UCSD-AML1 (cell line): ENCODE data around the gene NEMF.
A peak's percentile ranks its signal among the peaks of the same experiment; 100 is the strongest.
"Not testable (repeated sequence)": the region's sequence is repeated elsewhere in the genome, so short reads cannot be mapped to it uniquely, and the experiment has no call there.

Experiments used
- DNase-seq: peaks from one replicate; lab custom pipeline; 2025; ENCODE audit not compliant: unreplicated experiment; lab: John Stamatoyannopoulos, UW

Gene NEMF

GRCh38 chr14:49876563-49877127 lies 24.1 kb upstream of the NEMF start:
- no peak for DNase-seq

- DNase-seq = no peak
Measured at GRCh38 chr14:49875640-49876198, 23.1 kb upstream of the NEMF start.

GRCh38 chr14:49873548-49873947 lies 21.0 kb upstream of the NEMF start:
- DNase-seq = not testable (repeated sequence)

DNA sequence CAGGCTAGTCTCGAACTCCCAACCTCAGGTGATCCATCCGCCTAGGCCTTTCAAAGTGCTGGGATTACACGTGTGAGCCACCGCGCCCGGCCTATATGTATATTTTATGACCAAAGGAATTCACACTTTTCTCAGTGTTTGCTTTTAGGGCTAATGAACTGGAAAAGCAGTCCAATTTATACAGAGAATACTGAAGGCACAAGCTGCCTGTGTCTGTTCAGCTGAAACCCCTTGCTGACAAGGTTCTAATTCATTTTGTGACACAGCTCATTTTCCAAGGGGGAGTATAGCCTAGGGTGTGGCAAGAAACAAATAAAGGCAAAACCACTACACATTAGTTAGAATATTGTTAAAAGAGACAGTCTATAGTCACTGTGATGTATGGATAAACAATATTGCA lies 18.3 kb upstream of the NEMF start:
- DNase-seq = no peak

DNA sequence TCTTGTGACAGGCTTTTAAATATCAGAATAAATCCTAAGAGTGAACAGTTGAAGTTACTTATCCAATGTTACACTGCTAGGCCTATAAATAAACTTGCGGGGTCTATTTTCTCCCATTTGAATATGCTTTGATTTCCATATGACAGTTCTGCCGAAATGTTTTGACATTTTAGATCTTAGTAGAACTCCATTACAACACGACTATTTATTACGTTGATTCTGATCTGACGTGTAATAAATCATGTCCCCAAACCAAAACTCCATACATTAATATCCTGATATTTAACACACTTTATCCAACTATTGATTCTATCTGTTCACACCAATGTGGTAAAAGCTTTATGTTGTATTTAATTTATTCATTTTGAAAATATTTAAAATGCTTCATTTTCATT lies 16.1 kb upstream of the NEMF start:
- no peak for DNase-seq

- peak; percentile 95 for DNase-seq
Measured at GRCh38 chr14:49867831-49868719, 15.5 kb upstream of the NEMF start.

- DNase-seq = peak; percentile 69
Measured at GRCh38 chr14:49865431-49865859, 12.9 kb upstream of the NEMF start.

- DNase-seq = no peak
Measured at GRCh38 chr14:49863487-49864281, 11.1 kb upstream of the NEMF start.

DNA sequence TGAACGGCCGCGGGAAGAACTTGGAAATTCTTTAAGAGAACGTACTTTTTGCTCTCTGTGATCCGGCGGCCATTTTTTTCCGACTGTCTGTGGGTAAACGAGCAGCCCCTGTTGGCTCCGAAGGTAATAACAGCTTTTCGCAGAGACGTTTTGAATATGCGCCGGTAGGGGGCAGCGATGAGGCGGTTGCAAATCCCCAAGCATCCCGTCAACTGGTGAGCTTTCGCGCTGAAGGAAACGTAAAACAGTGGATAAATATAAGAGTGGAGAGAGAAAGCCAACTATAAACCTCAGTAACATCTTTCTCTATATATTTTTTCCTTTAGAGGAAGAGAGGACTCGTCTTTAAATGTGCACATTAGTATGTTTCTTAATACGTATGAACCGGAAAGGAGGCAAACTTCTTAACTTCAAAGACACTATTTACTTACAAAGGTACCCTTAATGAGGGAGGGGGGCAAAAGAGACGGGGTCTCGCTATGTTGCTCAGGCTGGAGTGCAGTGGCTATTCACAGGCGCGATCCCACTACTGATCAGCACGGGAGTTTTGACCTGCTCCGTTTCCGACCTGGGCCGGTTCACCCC lies 9.6 kb upstream of the NEMF start:
- DNase-seq = peak; percentile 85

DNA sequence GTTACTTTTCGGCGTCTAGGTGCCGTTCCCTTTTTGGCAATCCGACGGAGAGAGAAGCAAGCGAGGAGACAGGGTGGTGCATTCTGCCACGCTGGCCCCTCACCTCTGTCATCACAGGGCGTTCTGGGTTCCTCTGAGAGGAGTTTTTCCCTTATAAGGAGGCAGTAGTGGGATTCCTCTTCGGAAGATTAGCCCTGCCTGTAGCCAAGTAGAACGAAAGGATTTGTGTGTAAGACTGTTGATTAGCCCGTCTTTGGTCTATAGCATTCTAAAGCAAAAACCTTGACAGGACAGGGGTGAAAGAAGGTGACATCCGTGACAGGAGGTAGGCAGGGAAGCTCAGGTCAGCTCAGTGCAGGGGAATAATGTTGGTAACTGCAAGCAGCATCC lies 9.1 kb upstream of the NEMF start:
- DNase-seq = peak; percentile 77

GRCh38 chr14:49860988-49861698 lies 8.6 kb upstream of the NEMF start:
- DNase-seq = no peak

DNA sequence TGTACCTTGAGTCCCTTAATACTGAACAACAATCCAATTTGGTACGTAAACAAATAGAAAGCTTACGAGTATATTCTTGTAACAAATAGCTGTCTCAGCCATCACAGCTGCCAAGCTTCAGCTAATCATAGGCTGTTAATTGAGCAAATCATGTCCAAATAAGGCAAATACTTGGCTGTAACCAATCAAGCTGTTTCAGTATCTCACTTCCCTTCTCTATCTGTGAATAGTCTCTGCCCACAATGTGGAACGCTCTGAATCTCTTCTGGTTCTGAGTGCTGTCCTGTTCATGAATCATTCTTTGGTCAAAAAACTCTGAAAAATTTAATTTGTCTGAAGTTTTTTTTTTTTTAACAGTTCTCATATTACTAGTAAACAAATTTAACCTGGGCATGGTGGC lies 5.8 kb upstream of the NEMF start:
- DNase-seq = no peak

DNA sequence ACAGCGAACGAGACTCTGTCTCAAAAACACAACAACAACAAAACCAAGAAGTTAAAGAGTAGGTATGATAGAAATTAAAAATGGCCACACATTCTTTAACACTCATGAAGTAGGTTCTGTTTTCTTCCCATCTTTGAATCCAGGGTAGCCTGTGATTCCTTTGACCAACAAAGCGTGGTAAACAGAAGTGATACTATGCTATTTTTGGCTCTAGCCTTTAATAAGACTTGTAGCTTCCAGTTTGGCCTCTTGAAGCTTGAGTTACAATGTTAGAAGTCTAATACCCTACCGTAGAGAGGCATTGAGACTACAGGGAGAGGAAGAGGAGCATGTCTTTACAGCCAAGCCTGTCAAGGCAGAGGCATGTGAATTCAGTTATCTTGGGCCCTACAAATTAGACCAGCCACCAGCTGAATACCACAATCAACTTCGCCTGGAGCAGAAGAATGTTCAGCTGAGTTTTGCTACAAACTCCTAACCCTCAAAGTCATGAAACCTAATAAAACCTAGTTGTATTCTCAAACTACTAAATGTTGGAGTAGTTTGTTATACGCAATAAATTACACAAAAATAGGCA lies 4.9 kb upstream of the NEMF start:
- no peak for DNase-seq

DNA sequence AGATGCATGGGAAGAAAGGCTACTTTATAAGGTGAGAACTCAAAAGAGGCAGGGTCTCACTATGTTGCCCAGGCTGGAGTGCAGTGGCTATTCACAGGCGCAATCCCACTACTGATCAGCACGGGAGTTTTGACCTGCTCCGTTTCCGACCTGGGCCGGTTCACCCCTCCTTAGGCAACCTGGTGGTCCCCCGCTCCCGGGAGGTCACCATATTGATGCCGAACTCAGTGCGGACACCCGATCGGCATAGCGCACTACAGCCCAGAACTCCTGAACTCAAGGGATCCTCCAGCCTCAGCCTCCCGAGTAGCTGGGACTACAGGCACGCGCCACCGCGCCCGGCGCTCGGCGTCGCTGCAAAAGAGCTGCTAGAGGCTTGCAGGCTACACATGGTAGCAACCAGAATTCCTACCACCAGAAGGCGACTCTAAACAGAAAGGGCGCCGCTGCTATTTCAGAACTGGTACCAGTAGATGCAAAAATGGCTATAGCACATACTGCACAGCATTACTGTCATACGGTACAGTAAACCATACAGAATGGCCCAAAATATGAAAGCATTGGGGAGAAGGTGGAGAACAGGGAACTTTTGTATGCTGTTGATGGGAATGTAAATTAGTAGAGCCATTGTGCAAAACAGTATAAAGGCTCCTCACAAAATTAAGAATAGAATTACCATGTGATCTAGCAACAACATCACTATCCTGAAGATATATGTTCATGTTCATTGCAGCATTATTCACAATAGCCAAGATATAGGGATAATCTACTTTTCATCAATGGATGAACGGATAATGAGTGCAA lies 1.2 kb upstream of the NEMF start:
- DNase-seq = peak; percentile 77

DNA sequence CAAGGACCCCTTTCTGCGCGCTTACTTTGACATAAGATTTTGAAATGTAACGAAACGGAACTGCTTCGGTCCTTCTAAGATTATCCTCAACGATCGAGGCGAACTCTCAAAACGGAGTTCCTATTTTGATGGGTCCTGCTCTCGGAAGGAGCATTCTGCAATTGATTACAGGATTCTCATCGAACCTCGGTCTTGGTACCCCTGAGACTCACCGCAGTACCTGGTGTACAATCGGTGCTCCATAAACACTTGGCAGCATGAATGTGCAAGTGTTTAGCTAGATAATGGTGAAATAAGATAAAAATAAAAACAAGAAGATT lies 530 bp upstream of the NEMF start:
- no peak for DNase-seq

DNA sequence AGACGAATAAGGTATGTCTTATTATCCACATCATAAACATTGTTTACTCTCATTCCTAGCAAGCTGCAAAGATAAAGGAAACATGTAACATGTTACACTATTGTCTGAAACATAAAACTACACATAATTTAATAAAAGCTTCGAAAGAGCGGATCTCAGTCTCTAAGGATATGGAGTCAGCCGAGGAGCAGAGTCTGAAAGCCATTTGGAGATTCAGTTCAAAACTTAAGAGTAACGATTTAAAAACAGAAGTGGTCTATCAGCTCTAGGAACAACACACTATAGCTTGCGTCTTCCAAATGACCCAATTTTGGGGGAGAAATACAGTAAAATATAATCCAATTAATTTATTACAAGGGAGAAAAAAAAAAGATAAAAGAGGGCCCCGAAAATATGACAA lies 775 bp downstream of the NEMF start:
- DNase-seq = no peak

GRCh38 chr14:49849213-49849847 lies 3.3 kb downstream of the NEMF start:
- no peak for DNase-seq

DNA sequence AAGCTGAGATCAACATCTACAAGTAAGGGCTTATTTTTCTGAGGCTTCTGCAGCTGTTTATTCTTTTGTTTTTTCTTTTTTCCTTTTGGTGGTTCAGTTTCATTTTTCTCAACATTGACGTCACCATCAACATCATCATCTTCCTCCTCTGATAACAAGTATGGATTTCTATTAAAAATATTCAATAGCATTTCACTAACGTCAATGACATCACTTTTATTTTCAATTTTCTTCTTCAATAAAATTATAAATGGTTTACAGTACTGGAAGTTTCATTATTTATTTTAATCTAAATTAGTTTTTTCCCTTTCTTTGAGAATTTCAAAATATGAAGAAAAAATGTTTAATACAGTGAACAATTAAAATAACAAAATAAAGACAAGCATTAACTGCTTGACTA lies 23.9 kb downstream of the NEMF start:
- no peak for DNase-seq

DNA sequence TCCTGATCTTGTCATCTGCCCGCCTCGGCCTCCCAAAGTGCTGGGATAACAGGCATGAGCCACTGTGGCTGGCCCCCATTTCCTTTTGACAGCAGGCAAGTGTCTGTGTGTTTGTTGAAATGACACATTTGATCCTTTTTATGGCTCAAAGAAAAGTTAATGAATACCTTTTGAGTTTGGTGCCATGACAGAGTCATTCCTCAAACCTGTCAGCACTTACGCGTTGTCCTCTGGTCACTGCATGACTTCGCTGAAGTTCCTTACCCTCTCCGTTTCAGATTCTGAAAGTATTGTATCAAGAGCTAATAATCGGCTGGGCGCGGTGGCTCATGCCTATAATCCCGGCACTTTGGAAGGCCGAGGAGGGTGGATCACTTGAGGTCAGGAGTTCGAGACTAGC lies 32.4 kb downstream of the NEMF start:
- no peak for DNase-seq
